Choroid plexus epithelial cell (primary cell): ENCODE results near the gene TFEB.

Experiments
- DNase-seq: peaks from one replicate; pipeline ENCODE4 v3.0.0-alpha.2; 2010; ENCODE audit warnings: low read depth
- H3K4me3 ChIP-seq: 2 replicates; pipeline ENCODE4 v1.5.1; 2011; ENCODE audit warnings: low read depth, mild to moderate bottlenecking, control low read depth, low read length, moderate library complexity
- TF ChIP-seq, protein P1 (sequence below): conservative IDR thresholded peaks from 2 replicates; pipeline ENCODE4 v1.5.1; 2011; ENCODE audit warnings: low read depth, mild to moderate bottlenecking, control low read depth, inconsistent platforms, low read length, moderate library complexity

Gene TFEB

DNA sequence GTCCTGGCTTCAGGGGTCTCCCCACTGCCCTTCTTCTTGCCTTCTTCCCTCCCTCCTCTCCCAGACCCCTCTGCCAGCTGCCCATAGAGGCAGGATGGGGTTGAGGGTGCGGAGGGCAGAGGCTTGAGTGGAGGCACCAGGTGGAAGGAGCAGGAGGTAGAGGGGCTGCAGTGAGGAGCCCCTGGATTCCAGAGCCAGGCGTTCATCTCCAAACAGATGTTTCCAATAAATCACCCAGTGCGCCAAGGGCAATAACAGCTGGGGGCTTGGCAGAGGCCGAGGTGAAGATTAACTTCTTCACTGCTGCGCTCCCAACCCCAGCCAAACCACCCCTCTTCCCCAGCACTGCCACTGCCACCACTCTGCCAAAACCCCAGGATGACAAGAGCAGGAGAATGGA is 86.5 kb downstream of the TFEB start:
- TF ChIP-seq, protein P1, sequence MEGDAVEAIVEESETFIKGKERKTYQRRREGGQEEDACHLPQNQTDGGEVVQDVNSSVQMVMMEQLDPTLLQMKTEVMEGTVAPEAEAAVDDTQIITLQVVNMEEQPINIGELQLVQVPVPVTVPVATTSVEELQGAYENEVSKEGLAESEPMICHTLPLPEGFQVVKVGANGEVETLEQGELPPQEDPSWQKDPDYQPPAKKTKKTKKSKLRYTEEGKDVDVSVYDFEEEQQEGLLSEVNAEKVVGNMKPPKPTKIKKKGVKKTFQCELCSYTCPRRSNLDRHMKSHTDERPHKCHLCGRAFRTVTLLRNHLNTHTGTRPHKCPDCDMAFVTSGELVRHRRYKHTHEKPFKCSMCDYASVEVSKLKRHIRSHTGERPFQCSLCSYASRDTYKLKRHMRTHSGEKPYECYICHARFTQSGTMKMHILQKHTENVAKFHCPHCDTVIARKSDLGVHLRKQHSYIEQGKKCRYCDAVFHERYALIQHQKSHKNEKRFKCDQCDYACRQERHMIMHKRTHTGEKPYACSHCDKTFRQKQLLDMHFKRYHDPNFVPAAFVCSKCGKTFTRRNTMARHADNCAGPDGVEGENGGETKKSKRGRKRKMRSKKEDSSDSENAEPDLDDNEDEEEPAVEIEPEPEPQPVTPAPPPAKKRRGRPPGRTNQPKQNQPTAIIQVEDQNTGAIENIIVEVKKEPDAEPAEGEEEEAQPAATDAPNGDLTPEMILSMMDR: no peak
- H3K4me3 ChIP-seq: no peak overlapping the region
- no peak for DNase-seq

GRCh38 chr6:41648070-41648585 is 87.3 kb downstream of the TFEB start:
- no peak for DNase-seq
- TF ChIP-seq, protein P1: no peak
- H3K4me3 ChIP-seq: no peak overlapping the region

GRCh38 chr6:41647061-41647511 is 88.3 kb downstream of the TFEB start:
- no peak overlapping the region for H3K4me3 ChIP-seq
- no peak for DNase-seq
- TF ChIP-seq, protein P1: no peak

DNA sequence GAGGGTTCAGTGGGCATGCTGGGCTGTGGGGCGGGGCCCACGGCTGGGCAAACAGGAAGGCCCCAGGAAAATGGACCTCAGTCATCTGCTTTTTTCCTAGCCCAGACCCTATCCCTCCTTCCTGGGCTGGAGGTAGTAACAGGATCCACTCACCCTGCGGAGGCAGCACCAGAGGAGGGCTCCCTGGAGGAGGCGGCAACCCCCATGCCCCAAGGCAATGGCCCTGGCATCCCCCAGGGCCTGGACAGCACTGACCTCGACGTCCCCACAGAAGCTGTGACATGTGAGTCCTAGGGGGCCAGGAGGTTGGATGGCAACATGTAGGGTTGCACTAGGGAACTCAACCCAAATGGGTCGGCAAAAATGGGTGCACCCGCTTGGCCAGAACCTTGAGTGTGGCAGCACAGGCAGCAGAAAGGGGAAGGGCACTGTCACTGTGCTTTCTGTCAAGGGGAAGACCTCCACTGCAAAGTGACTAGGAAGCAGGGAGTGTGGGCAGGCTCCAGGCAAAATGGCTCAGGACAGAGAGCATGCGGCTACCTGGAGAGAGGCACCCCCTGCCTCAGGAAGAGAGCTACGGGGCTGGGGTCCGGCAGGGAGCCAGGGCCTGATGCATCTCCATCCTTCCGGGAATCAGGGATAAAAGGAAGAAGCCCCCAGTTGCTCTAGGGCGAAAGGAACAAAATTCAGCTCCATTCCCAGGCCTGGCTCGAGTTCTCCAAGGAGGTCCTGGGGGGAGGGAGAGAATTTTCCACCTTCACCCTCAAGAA is 89.2 kb downstream of the TFEB start:
- no peak overlapping the region for H3K4me3 ChIP-seq
- no peak for DNase-seq
- TF ChIP-seq, protein P1: no peak

- TF ChIP-seq, protein P1: no peak
- no peak for DNase-seq
- H3K4me3 ChIP-seq: no peak overlapping the region
Measured at GRCh38 chr6:41645007-41645618, 90.3 kb downstream of the TFEB start.

DNA sequence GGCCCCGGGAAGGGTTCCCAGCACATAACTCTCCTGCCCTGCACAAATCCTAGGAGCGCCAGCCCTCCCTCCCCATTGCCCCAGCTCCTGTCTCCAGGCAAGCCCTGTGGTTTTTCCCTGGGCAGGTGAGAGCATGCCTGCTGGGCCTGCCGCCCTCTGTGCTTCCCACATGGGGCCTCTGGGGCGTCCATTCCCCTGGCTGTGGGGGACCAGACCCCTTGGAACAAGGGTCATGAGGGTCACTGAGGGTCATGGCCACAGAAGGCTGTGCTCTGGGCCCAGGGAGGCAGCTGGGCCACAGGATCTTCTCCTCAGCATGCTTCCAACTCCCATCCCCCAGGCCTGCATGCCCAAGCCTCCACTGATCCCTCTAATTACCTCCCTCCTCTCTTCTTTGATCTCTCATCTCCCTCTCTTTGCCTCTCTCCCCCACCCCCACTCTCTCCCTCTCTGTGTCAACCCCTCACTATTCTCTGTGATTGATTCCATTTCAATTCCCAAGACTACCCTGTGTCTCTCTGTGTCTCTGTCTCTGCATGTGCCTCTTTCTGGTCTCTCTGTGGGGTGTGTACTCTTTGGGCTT is 91.0 kb downstream of the TFEB start:
- TF ChIP-seq, protein P1: no peak
- DNase-seq: no peak
- H3K4me3 ChIP-seq: no peak overlapping the region
